ENCODE data around the gene RAPH1. TPM values are rescaled to one million over a fixed set of nuclear protein-coding genes. Genes with fewer than 3 reads are reported as not detected.

The RAPH1 gene
- total and polyA plus RNA-seq, 2 experiments from 2014 or later, result 38.8 to 83.9 TPM

DNA sequence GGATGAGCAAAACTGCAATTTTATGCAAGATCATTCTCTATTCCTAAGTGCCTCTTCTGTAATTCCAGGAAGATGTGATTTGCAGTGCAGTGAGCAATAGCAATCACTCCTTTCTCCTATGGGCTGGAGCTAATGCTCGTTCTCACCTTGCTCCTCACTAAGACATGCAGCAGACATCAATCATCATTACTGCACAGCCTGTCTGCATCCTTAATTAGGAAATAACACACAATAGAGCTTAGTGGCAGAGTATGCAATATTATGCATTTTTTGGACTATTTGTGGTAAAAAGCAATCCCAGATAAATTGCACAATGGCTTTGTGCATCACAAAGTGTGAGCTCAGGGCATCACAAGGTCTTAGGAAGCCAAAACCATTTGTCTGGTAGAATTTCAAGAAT lies 32.6 kb upstream of the RAPH1 start:
- Histone ChIP-seq H3F3A (ENCODE audit: insufficient read depth) (0 out of 2 replicates have a peak, but pooled peaks cover 8% of the 10 kb centered on the region), H3K27ac (no peak overlapping the region), H3K9me3 (ENCODE audit: low read depth) (no peaks in the 10 kb centered on the region), H3K36me3 (ENCODE audit: low read depth) (no peaks in the 10 kb centered on the region), H3K4me1 (ENCODE audit: insufficient read depth) (peaks cover 4% of the 10 kb centered on the region; the same call in 1 of the 2 replicates), H2AFZ (no peak overlapping the region), H3K9me2 (ENCODE audit: insufficient read depth) (no peaks in the 10 kb centered on the region), H3K4me2 (ENCODE audit: unreplicated experiment) (no peak overlapping the region), H3K27me3 (replicated peaks; ENCODE audit: insufficient read depth) (no peaks in the 10 kb centered on the region), H3K79me2 (ENCODE audit: insufficient read depth) (no peaks in the 10 kb centered on the region), H3K9ac (no peak overlapping the region), H4K20me1 (ENCODE audit: insufficient read depth) (no peaks in the 10 kb centered on the region), H3K4me3 (no peak overlapping the region)
- DNase-seq, result peak; percentile 59
- TF ChIP-seq EZH2 (IDR thresholded peaks at IDR 0.05; ENCODE audit: insufficient read depth, poor library complexity, severe bottlenecking) (no peak), EZH2phosphoT487 (IDR thresholded peaks at IDR 0.05; ENCODE audit: insufficient read depth, low read depth) (0 out of 2 replicates have a peak, but pooled peaks have one; percentile 30)
- WGBS, 2 experiments (ENCODE audit: low coverage in 1 of 2, low lambda C conversion rate in 2 of 2, missing lambda C conversion rate in 2 of 2), result 40 to 66% methylated on average over 1 of the region's 1 CpG
- in situ Hi-C loops (cut with MboI), result no loop called here

DNA sequence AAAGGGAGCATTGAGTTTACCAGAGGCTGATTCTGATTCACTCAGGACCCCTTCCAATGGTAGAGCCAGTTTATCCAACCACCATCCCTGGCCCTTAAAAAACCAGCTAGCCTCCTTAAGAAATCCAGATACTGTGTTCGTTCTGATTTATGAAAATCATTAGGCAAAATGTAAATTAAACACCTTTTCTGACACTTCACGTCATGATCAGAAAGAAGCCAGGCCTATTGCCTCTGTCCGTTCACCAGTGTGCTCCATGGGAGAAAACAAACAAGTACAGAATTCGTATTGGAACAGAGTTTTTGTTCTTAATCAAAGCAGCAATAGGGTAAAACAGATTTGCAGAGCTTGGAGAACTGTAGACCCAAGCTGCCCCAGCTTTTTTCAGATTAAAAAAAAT lies 31.1 kb upstream of the RAPH1 start:
- Histone ChIP-seq H3K9me3 (ENCODE audit: low read depth) (no peaks in the 10 kb centered on the region), H3K36me3 (ENCODE audit: low read depth) (no peaks in the 10 kb centered on the region), H3K9ac (no peak overlapping the region), H3K79me2 (ENCODE audit: insufficient read depth) (no peaks in the 10 kb centered on the region), H3K4me1 (ENCODE audit: insufficient read depth) (peaks cover 4% of the 10 kb centered on the region; the same call in 1 of the 2 replicates), H3F3A (ENCODE audit: insufficient read depth) (0 out of 2 replicates have a peak, but pooled peaks cover 8% of the 10 kb centered on the region), H3K4me2 (ENCODE audit: unreplicated experiment) (no peak overlapping the region), H4K20me1 (ENCODE audit: insufficient read depth) (no peaks in the 10 kb centered on the region), H3K27me3 (replicated peaks; ENCODE audit: insufficient read depth) (no peaks in the 10 kb centered on the region), H2AFZ (no peak overlapping the region), H3K9me2 (ENCODE audit: insufficient read depth) (no peaks in the 10 kb centered on the region), H3K27ac (no peak overlapping the region), H3K4me3 (no peak overlapping the region)
- WGBS, 2 experiments (ENCODE audit: low coverage in 1 of 2, low lambda C conversion rate in 2 of 2, missing lambda C conversion rate in 2 of 2), result 87 to 91% methylated on average over 4 of the region's 4 CpGs
- no peak for TF ChIP-seq EZH2phosphoT487 (IDR thresholded peaks at IDR 0.05; ENCODE audit: insufficient read depth, low read depth)
- no peak for TF ChIP-seq EZH2 (IDR thresholded peaks at IDR 0.05; ENCODE audit: insufficient read depth, poor library complexity, severe bottlenecking)
- in situ Hi-C loops (cut with MboI), result no loop called here
- DNase-seq, result no peak

DNA sequence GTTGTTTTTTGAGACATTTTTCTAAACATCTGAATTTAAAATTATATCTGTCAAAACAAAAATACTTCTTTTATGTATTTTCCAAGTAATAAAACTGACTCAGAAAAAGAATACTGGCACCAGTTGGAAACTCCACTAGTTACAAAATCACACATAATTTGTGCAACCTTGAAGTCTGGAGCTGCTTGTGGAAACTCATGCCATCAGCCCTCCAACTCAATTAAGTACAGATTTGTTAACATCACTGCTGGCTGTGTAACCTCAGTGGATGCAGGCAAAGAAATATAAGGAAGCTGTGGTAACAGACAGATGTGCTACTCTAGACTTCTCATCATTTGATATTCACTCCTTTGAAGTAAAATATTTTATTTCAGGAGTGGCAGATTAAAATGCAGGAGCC lies 30.0 kb upstream of the RAPH1 start:
- DNase-seq, result no peak
- Histone ChIP-seq H3K36me3 (ENCODE audit: low read depth) (no peaks in the 10 kb centered on the region), H3K9me3 (ENCODE audit: low read depth) (no peaks in the 10 kb centered on the region), H3K27me3 (replicated peaks; ENCODE audit: insufficient read depth) (no peaks in the 10 kb centered on the region), H3K9me2 (ENCODE audit: insufficient read depth) (no peaks in the 10 kb centered on the region), H3K27ac (no peak overlapping the region), H3K4me2 (ENCODE audit: unreplicated experiment) (no peak overlapping the region), H3K9ac (no peak overlapping the region), H3K4me1 (ENCODE audit: insufficient read depth) (peaks cover 4% of the 10 kb centered on the region; the same call in 1 of the 2 replicates), H4K20me1 (ENCODE audit: insufficient read depth) (no peaks in the 10 kb centered on the region), H3F3A (ENCODE audit: insufficient read depth) (0 out of 2 replicates have a peak, but pooled peaks cover 8% of the 10 kb centered on the region), H3K79me2 (ENCODE audit: insufficient read depth) (no peaks in the 10 kb centered on the region), H2AFZ (no peak overlapping the region), H3K4me3 (no peak overlapping the region)
- no peak for TF ChIP-seq EZH2phosphoT487 (IDR thresholded peaks at IDR 0.05; ENCODE audit: insufficient read depth, low read depth)
- no peak for TF ChIP-seq EZH2 (IDR thresholded peaks at IDR 0.05; ENCODE audit: insufficient read depth, poor library complexity, severe bottlenecking)
- in situ Hi-C loops (cut with MboI), result no loop called here

DNA sequence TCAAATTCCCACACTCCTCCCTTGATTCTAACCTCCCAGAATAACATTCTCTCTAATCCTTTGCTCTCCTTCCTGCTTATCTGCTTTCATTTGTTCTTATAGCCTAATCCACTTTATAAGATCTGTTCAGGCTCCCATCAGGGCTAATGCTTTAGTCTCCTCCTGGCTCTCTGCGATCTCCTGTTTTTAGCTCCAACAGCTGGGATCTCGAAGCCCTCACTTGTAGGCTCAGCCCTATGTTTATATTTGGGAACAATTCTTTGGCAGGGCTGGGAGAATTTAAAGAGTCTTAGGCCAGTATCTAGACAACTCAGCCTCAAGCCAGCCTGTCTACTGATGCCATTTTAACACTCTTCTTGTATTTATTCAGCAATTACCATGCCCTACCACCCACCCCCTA lies 27.2 kb upstream of the RAPH1 start:
- Histone ChIP-seq H3F3A (ENCODE audit: insufficient read depth) (no peaks in the 10 kb centered on the region), H3K36me3 (ENCODE audit: low read depth) (no peaks in the 10 kb centered on the region), H3K27me3 (replicated peaks; ENCODE audit: insufficient read depth) (no peaks in the 10 kb centered on the region), H3K9me3 (ENCODE audit: low read depth) (no peaks in the 10 kb centered on the region), H3K4me3 (no peak overlapping the region), H3K79me2 (ENCODE audit: insufficient read depth) (no peaks in the 10 kb centered on the region), H3K4me1 (ENCODE audit: insufficient read depth) (no peaks in the 10 kb centered on the region), H3K9ac (no peak overlapping the region), H3K9me2 (ENCODE audit: insufficient read depth) (no peaks in the 10 kb centered on the region), H3K4me2 (ENCODE audit: unreplicated experiment) (no peak overlapping the region), H4K20me1 (ENCODE audit: insufficient read depth) (no peaks in the 10 kb centered on the region), H3K27ac (no peak overlapping the region), H2AFZ (no peak overlapping the region)
- no peak for DNase-seq
- in situ Hi-C loops (cut with MboI), result no loop called here
- no peak for TF ChIP-seq EZH2phosphoT487 (IDR thresholded peaks at IDR 0.05; ENCODE audit: insufficient read depth, low read depth)
- no peak for TF ChIP-seq EZH2 (IDR thresholded peaks at IDR 0.05; ENCODE audit: insufficient read depth, poor library complexity, severe bottlenecking)
- WGBS, 2 experiments (ENCODE audit: low coverage in 1 of 2, low lambda C conversion rate in 2 of 2, missing lambda C conversion rate in 2 of 2), result 69 to 74% methylated on average over 2 of the region's 2 CpGs

DNA sequence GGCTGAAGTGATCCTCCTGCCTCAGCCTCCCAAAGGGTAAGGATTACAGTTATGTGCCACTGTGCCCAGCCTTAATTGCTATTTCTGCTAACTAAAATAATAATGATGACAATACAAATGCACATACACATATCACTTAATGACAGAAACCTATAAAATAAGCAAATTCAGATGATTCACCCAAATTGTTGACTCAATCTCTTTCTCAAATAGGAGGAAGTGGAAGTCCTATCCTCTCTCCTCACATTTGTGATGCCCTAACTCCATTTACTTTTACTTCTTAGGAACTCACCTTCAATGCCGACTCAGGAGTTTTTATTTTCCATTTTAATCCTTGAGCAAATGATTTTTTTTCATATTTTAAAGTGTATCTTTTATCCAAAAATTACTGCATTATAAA lies 24.5 kb upstream of the RAPH1 start:
- H3K36me3 ChIP-seq (ENCODE audit: low read depth), result no peaks in the 10 kb centered on the region
- H3K4me3 ChIP-seq, result no peak overlapping the region
- H3K9me2 ChIP-seq (ENCODE audit: insufficient read depth), result no peaks in the 10 kb centered on the region
- H2AFZ ChIP-seq, result no peak overlapping the region
- H3K4me1 ChIP-seq (ENCODE audit: insufficient read depth), result no peaks in the 10 kb centered on the region
- peak; percentile 23 for DNase-seq
- no peaks in the 10 kb centered on the region for H3K79me2 ChIP-seq (ENCODE audit: insufficient read depth)
- no peak overlapping the region for H3K27ac ChIP-seq
- H3K4me2 ChIP-seq (ENCODE audit: unreplicated experiment), result no peak overlapping the region
- no peaks in the 10 kb centered on the region for H3K9me3 ChIP-seq (ENCODE audit: low read depth)
- no peaks in the 10 kb centered on the region for H3F3A ChIP-seq (ENCODE audit: insufficient read depth)
- in situ Hi-C loops (cut with MboI), result no loop called here
- H3K9ac ChIP-seq, result no peak overlapping the region
- no peak for TF ChIP-seq EZH2phosphoT487 (IDR thresholded peaks at IDR 0.05; ENCODE audit: insufficient read depth, low read depth)
- TF ChIP-seq EZH2 (IDR thresholded peaks at IDR 0.05; ENCODE audit: insufficient read depth, poor library complexity, severe bottlenecking), result no peak
- H4K20me1 ChIP-seq (ENCODE audit: insufficient read depth), result no peaks in the 10 kb centered on the region
- 94 to 95% methylated on average over 1 of the region's 1 CpG for WGBS, 2 experiments (ENCODE audit: low coverage in 1 of 2, low lambda C conversion rate in 2 of 2, missing lambda C conversion rate in 2 of 2)
- no peaks in the 10 kb centered on the region for H3K27me3 ChIP-seq (replicated peaks; ENCODE audit: insufficient read depth)

Data from GM23248 (cell line).